DMS53 (cell line): ENCODE measurements around the gene ZNF224.
A peak's percentile ranks its signal among the peaks of the same experiment; 100 is the strongest.

Experiments
- DNase-seq: peaks from one replicate; lab custom pipeline; 2025; lab: John Stamatoyannopoulos, UW

Gene ZNF224

GRCh38 chr19:44131955-44132354 lies 37.8 kb downstream of the ZNF224 start:
- DNase-seq: no peak

GRCh38 chr19:44141191-44142058 lies 47.3 kb downstream of the ZNF224 start, which contains the start of gene ZNF234:
ZNF234 (plus strand) TSS chr19:44141554; CDS start chr19:44144633, 3,079 bp downstream.
- peak; percentile 86 for DNase-seq

GRCh38 chr19:44142059-44142433 lies 47.9 kb downstream of the ZNF224 start:
- DNase-seq: peak; percentile 46

GRCh38 chr19:44149776-44150175 lies 55.6 kb downstream of the ZNF224 start:
- no peak for DNase-seq

GRCh38 chr19:44151491-44151890 lies 57.3 kb downstream of the ZNF224 start:
- no peak for DNase-seq

- no peak for DNase-seq
Observed at GRCh38 chr19:44156475-44156874, 62.3 kb downstream of the ZNF224 start.
